Measurements from ENCODE around the gene ATP13A1.
"Not testable (repeated sequence)": the region's sequence is repeated elsewhere in the genome, so short reads cannot be mapped to it uniquely, and the experiment has no call there.

Gene ATP13A1

GRCh38 chr19:19663256-19664120 lies at the start of gene ATP13A1:
Gene ATP13A1 (minus strand): TSS chr19:19663676. CDS start chr19:19663666, 10 bp downstream.
- peak; percentile 99 for DNase-seq

- DNase-seq, result no peak
These were observed 48.7 kb upstream of the ATP13A1 start for GRCh38 chr19:19711934-19712828.

GRCh38 chr19:19711306-19711933 lies 47.9 kb upstream of the ATP13A1 start:
- DNase-seq, result no peak

- DNase-seq, result no peak
These were observed 47.0 kb upstream of the ATP13A1 start for GRCh38 chr19:19710506-19710905.

GRCh38 chr19:19704836-19705235 lies 41.4 kb upstream of the ATP13A1 start:
- no peak for DNase-seq

GRCh38 chr19:19700493-19700892 lies 37.0 kb upstream of the ATP13A1 start:
- not testable (repeated sequence) for DNase-seq

- no peak for DNase-seq
These were observed 34.1 kb upstream of the ATP13A1 start for GRCh38 chr19:19697589-19697988.

- no peak for DNase-seq
These were observed 32.9 kb upstream of the ATP13A1 start for GRCh38 chr19:19696386-19696785.

GRCh38 chr19:19691683-19692082 lies 28.2 kb upstream of the ATP13A1 start:
- no peak for DNase-seq

GRCh38 chr19:19689023-19689422 lies 25.5 kb upstream of the ATP13A1 start:
- DNase-seq, result not testable (repeated sequence)

GRCh38 chr19:19687090-19687489 lies 23.6 kb upstream of the ATP13A1 start:
- DNase-seq, result no peak

GRCh38 chr19:19686580-19686979 lies 23.1 kb upstream of the ATP13A1 start:
- DNase-seq, result no peak

GRCh38 chr19:19686119-19686518 lies 22.6 kb upstream of the ATP13A1 start:
- DNase-seq, result not testable (repeated sequence)

- DNase-seq, result no peak
These were observed 15.9 kb upstream of the ATP13A1 start for GRCh38 chr19:19679176-19680073.

- DNase-seq, result no peak
These were observed 14.1 kb upstream of the ATP13A1 start for GRCh38 chr19:19677579-19677978.

- no peak for DNase-seq
These were observed 10.8 kb upstream of the ATP13A1 start for GRCh38 chr19:19674315-19674714.

- no peak for DNase-seq
These were observed 9.3 kb upstream of the ATP13A1 start for GRCh38 chr19:19672816-19673215.

- DNase-seq, result no peak
These were observed 6.6 kb upstream of the ATP13A1 start for GRCh38 chr19:19670070-19670551.

GRCh38 chr19:19668230-19669012 lies 4.9 kb upstream of the ATP13A1 start, which contains the start of gene ZNF101:
Gene ZNF101 (plus strand): TSS chr19:19668839. CDS start chr19:19668964, 125 bp downstream.
- peak; percentile 95 for DNase-seq

- not testable (repeated sequence) for DNase-seq
These were observed 2.0 kb upstream of the ATP13A1 start for GRCh38 chr19:19665420-19665948.

- no peak for DNase-seq
These were observed 613 bp downstream of the ATP13A1 start for GRCh38 chr19:19662871-19663255.

Data from CD4-positive, alpha-beta T cell treated with Interleukin-15 for 1 hour (primary cell).